ENCODE results near the gene CMSS1. TPM values are rescaled to one million over a fixed set of nuclear protein-coding genes. Genes with fewer than 3 reads are reported as not detected.
"Not testable (repeated sequence)": the region's sequence is repeated elsewhere in the genome, so short reads cannot be mapped to it uniquely, and the experiment has no call there.

Gene CMSS1
- total RNA-seq, 1 donor from 2014 or later = 9.2 TPM

DNA sequence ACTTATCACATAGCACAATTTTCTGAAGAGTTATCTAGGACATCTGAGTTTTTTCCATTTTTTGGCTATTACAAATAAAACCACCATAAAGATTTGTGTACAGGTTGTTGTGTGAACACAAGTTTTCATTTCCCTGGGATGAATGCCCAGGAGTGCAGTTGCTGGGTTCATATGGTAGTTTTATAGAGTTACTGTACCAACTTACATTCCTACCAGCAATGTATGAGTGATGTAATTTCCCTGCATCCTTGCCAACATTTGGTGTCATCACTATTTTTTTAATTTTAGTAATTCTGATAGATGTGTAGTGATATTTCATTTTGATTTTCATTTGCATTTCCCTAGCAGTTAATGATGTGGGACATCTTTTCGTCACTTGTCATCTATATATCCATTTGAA is 276.2 kb downstream of the CMSS1 start:
- H3K27me3 ChIP-seq = no peaks in the 10 kb centered on the region

DNA sequence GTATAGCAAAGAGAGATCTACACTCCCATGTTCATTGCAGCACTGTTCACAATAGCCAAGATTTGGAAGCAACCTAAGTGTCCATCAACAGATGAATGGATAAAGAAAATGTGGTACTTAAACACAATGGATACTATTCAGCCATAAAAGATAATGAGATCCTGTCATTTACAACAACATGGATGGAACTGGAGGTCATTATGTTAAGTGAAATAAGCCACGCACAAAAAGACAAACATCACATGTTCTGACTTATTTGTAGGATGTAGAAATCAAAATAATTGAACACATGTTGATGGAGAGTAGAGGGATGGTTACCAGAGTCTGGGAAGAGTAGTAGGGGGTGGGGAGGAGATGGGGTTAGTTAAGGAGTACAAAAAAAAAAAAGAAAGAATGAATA is 278.6 kb downstream of the CMSS1 start:
- H3K4me3 ChIP-seq; H3K36me3 ChIP-seq; DNase-seq (ENCODE audit: low spot score in 2 of 2); H3K9me3 ChIP-seq; intact Hi-C loops (cut with DNase I); H3K27me3 ChIP-seq: not testable (repeated sequence)
- H3K27ac ChIP-seq = peak overlapping the region in 1 of 2 donors; percentile 72
- H3K4me1 ChIP-seq = peaks cover 6 to 29% of the 10 kb centered on the region in 2 donors

More for the DNA sequence above, 276.2 kb downstream of the CMSS1 start:
- intact Hi-C loops (cut with DNase I) = no loop called here
- Histone ChIP-seq H3K9me3 (no peaks in the 10 kb centered on the region), H3K4me1 (peaks cover 1 to 23% of the 10 kb centered on the region in 2 donors), H3K27ac (no peak overlapping the region), H3K36me3 (no peaks in the 10 kb centered on the region), H3K4me3 (no peak overlapping the region)
- TF ChIP-seq, protein P1, sequence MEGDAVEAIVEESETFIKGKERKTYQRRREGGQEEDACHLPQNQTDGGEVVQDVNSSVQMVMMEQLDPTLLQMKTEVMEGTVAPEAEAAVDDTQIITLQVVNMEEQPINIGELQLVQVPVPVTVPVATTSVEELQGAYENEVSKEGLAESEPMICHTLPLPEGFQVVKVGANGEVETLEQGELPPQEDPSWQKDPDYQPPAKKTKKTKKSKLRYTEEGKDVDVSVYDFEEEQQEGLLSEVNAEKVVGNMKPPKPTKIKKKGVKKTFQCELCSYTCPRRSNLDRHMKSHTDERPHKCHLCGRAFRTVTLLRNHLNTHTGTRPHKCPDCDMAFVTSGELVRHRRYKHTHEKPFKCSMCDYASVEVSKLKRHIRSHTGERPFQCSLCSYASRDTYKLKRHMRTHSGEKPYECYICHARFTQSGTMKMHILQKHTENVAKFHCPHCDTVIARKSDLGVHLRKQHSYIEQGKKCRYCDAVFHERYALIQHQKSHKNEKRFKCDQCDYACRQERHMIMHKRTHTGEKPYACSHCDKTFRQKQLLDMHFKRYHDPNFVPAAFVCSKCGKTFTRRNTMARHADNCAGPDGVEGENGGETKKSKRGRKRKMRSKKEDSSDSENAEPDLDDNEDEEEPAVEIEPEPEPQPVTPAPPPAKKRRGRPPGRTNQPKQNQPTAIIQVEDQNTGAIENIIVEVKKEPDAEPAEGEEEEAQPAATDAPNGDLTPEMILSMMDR (IDR thresholded peaks at IDR 0.05) = no peak
- DNase-seq (ENCODE audit: low spot score in 2 of 2) = no peak

DNA sequence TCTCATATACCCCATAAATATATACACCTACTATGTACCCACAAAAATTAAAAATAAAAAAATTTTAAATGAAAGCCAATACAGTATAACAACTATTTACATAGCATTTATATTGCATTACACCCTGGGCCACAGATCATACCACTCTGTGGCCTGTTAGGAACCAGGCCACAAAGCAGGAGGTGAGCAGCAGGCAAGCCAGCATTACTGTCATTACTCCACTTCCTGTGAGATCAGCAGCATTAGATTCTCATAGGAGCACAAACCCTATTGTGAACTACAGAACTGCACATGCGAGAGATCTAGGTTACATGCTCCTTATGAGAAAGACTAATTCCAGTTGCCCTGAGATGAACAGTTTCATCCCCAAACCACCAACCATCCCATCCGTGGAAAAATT is 279.2 kb downstream of the CMSS1 start:
- H3K9me3 ChIP-seq = no peaks in the 10 kb centered on the region
- H3K27me3 ChIP-seq = no peaks in the 10 kb centered on the region
- intact Hi-C loops (cut with DNase I) = no loop called here
- TF ChIP-seq, protein P1 (IDR thresholded peaks at IDR 0.05) = no peak
- peaks cover 6 to 29% of the 10 kb centered on the region in 2 donors for H3K4me1 ChIP-seq
- H3K36me3 ChIP-seq = no peaks in the 10 kb centered on the region
- DNase-seq (ENCODE audit: low spot score in 2 of 2) = no peak
- H3K4me3 ChIP-seq = no peak overlapping the region
- H3K27ac ChIP-seq = peak overlapping the region; percentile 61 to 72

DNA sequence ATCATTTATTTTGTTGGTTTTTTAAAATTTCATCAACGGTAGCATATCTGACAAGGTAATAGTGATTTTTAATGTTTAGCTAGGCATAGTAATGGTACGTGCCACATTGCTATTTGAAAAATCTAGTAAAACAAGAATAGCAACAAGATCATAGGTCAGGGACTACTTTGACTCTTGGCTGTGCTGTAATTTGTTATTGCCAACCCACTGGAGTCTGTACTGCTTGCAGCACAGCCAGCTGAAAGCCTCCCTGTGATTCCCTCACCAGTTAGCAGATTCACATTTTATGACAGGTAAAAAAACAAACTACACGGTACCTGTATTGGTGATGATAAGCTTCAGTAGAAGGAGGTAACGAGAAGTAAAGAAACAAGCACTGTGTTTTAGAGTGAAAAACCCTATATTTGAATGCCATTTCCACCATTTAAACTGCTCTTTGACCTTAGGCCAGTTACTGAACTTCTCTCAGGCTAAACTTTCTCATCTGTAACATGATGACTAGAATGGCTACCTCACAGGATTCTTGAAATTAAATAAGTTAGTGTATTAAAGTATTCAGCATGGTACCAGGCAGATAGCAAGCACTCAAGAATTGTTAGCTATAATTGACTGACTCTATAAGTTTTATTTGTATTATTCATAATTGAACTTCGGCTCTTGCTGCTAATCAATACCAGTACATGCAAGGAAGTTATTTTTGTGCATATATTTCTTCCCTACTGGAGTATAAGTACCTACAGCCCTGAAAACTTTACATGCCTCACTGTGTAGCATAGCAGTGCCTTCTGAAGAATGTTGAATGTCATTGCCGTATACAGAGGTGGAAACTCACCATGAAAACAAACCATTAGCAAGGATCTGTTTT is 280.5 kb downstream of the CMSS1 start:
- H3K36me3 ChIP-seq = no peaks in the 10 kb centered on the region
- H3K4me3 ChIP-seq = no peak overlapping the region
- DNase-seq (ENCODE audit: low spot score in 2 of 2) = no peak
- TF ChIP-seq, protein P1 (IDR thresholded peaks at IDR 0.05) = no peak
- H3K27me3 ChIP-seq = no peaks in the 10 kb centered on the region
- peaks cover 6 to 38% of the 10 kb centered on the region in 2 donors for H3K4me1 ChIP-seq
- intact Hi-C loops (cut with DNase I) = no loop called here
- peak overlapping the region; percentile 61 to 72 for H3K27ac ChIP-seq
- no peaks in the 10 kb centered on the region for H3K9me3 ChIP-seq

DNA sequence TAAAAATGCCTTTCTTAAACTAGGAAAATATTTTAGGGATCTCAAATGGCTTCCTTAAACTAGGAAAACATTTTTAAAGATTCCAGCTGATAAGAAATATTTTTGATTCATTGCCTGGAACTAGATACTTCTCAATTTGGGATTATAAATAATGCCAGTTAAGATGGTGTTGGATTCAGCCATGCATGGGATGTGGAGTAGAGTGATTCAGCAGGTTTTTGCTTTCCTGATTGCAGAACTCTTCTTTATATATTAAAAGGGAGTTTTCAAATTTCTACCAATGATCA is 281.1 kb downstream of the CMSS1 start:
- Histone ChIP-seq H3K27ac (peak overlapping the region; percentile 61 to 72), H3K4me1 (peaks cover 6 to 41% of the 10 kb centered on the region in 2 donors), H3K4me3 (no peak overlapping the region), H3K9me3 (no peaks in the 10 kb centered on the region), H3K36me3 (no peaks in the 10 kb centered on the region), H3K27me3 (no peaks in the 10 kb centered on the region)
- intact Hi-C loops (cut with DNase I) = no loop called here
- TF ChIP-seq, protein P1 (IDR thresholded peaks at IDR 0.05) = no peak
- no peak for DNase-seq (ENCODE audit: low spot score in 2 of 2)

DNA sequence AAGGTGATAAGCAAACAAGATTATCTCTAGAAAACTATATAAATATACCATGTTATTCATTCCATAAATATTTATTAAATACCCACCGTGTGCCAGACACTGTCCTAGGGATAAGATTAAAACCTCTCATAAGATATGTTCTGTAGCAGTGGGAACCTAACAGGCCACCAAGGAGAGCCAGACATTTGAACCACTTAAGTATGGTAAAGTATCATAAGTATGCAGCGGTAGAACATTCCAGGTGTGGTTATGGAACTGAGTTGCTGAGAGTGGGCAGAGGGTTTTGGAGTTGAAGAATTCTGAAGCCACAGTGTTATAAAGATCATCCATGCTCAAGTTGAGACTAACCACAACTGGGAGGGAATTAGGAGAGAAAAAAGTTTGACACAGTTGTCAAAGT is 282.0 kb downstream of the CMSS1 start:
- no peaks in the 10 kb centered on the region for H3K9me3 ChIP-seq
- intact Hi-C loops (cut with DNase I) = no loop called here
- peaks cover 6 to 44% of the 10 kb centered on the region in 2 donors for H3K4me1 ChIP-seq
- no peak overlapping the region for H3K4me3 ChIP-seq
- H3K36me3 ChIP-seq = no peaks in the 10 kb centered on the region
- H3K27ac ChIP-seq = peak overlapping the region; percentile 61 to 72
- TF ChIP-seq, protein P1 (IDR thresholded peaks at IDR 0.05) = no peak
- H3K27me3 ChIP-seq = no peaks in the 10 kb centered on the region
- DNase-seq (ENCODE audit: low spot score in 2 of 2) = no peak

All from ascending aorta (tissue), 2 donors.